ENCODE measurements around the gene UBQLN1.
"Not testable (repeated sequence)": the region's sequence is repeated elsewhere in the genome, so short reads cannot be mapped to it uniquely, and the experiment has no call there.

UBQLN1 gene

DNA sequence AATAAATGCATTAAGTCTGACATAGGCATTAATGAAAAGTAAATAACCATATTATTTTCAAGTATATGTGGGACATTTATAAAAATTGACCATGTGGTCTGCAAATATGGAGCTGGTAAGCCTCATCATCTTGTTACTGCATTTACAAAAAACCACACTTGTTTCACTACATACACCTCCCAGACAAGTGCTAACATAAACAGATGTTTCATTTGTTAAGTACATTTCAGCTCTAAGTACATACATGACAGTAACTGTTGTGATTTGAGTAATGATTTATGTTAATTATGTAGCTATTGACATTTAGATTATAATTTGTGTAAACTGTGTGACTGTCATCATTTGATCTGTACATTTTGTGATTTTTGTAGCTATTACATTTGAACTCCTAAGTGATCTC lies 70.9 kb downstream of the UBQLN1 start:
- in situ Hi-C loops (cut with MboI; ENCODE audit: low sequenced_read_pairs), result no loop called here

DNA sequence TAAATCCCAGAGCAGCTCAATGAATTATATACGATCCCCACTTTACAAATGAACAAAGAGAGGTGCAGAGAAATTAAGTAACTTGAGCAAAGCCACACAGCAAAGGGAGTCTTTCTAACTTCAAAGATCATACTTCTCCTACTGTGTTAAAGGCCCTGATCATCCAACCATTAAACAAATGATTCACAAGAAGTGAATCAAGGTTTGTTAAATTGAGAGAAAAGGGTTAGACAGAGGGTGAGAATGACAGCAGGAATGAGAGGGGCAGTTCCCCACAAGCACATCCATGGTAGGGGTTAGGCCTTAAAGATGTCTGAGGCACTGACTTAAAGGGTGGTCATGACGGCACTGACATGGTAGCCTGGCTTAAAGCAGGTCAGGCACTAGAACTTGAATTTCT lies 74.1 kb downstream of the UBQLN1 start:
- in situ Hi-C loops (cut with MboI; ENCODE audit: low sequenced_read_pairs), result no loop called here

DNA sequence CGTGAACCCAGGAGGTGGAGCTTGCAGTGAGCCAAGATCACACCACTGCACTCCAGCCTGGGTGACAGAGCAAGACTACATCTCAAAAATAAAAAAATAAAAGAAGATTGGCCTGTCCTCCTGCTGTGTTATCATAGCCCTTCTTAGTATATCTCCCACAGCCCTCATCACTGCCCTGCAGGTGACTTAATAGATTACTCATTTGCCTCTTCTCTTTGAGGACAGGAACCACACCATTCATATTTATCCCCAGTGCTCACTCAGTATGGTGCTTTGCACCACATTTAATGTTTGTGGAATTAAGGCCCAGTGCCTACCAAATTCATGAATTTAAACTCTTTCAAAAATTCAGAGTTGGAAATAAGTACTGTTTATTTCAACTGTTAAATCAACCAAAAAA lies 74.5 kb downstream of the UBQLN1 start:
- in situ Hi-C loops (cut with MboI; ENCODE audit: low sequenced_read_pairs), result no loop called here

DNA sequence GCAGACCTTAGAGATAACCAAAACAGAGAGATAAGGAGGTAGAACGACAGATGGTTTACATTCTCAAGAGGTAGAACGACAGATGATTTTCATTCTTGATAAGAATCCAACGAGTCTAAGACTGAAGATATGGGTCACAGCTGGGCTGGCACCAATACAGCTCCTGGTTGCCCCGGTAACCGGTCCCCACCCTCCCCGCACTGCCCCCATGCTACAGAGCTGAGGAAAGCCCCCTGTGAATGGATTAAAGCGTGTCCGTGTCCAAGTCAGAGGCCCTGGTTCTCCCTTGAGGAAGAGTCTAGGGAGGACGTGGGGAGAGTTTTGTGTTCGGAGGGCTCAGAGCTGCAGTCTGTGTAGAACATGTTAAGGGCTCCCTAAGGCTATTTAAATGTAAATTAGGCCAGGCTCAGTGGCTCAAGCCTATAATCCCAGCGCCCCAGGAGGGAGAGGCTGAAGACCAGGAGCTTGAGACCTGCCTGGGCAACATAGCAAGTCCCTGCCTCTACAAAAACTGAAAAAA lies 76.8 kb downstream of the UBQLN1 start:
- in situ Hi-C loops (cut with MboI; ENCODE audit: low sequenced_read_pairs), result no loop called here

DNA sequence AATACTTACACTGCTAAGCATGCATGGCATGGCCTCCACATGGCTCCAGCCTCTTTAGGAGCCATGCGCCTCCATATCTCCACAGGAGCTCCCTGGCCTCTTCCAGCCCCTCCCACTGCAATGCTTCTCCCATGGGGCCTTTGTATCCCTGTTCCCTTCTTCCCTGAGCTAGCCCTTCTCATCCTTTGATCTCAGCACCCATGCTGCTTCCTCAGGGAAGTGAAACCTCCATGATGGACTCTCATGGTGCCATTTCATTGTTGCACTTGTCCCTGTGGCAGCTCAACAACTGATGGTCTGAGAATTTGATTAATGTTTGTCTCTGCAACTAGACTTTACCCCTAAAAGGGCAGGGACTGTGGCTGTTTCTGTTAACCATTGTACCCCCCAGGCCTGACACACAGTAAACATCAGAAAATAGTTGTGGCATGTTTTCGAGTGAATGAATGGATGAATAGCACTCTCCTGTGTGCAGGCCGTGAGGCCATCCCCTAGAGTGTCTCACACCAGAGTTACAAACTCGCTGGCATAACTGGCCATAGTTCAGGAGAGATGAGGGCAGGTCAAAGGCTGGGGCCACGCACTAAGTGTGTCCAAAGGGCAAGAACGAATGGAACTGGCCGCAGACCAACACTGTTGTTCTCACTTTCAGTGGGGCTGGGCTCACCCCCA lies 78.2 kb downstream of the UBQLN1 start:
- in situ Hi-C loops (cut with MboI; ENCODE audit: low sequenced_read_pairs), result loop anchor here (10.0 kb wide), 1 partner anchor 285 kb away; no protein-coding TSS in a partner anchor

DNA sequence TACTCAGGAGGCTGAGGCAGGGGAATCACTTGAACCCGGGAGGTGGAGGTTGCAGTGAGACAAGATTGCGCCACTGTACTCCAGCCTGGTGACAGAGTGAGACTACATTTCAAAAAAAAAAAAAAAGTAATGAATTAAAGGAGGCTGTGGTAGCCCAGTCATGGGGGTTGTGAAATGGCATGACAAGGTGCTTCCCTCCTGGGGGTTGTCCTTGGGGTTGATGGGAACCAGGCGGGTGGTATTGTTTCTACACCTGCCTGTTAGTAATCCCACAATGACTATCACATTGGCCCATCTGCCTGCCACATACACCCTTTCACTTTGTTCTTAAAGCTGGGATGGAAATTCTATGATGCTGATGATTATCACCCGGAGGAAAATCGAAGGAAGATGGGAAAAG lies 79.2 kb downstream of the UBQLN1 start:
- in situ Hi-C loops (cut with MboI; ENCODE audit: low sequenced_read_pairs), result loop anchor here (10.0 kb wide), 1 partner anchor 286 kb away; no protein-coding TSS in a partner anchor

DNA sequence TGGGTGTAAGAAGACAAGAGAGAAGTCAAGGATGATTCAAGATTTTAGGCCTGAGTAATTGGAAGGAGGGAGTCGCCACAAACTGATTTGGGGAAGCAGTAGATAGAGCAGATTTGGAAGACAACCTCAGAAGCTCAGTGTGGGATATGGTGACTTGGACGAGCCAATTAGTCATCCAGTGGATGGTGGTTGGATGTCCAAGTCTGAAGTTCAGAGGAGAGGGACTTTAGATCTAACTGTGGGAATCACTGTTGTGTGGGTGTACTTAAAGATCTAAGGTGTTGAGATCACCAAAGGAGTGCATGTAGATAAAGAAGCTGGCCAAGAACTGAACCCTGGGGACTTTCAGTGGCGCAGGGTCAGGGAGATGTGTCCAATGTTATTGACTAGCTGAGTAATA lies 82.6 kb downstream of the UBQLN1 start:
- in situ Hi-C loops (cut with MboI; ENCODE audit: low sequenced_read_pairs), result loop anchor here (10.0 kb wide), 1 partner anchor 290 kb away; no protein-coding TSS in a partner anchor

DNA sequence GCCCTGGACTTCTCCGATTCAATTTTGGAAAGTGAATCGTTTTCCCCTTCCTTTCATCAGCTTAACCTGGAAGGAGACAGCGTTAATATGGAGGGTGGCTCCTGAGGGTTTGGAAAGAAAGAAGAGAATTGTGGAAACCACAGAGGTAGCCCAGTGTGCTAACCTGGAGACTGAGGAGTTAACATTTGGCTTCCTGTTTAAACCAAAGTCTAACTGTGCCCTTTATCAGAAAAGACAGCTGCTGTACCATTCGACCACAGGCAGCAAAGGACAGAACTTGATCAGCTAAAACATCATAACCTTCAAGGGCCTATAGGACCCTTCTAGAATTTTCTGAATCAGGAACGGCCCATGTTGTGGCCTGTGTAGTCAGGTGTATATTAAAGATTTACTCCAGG lies 84.1 kb downstream of the UBQLN1 start:
- in situ Hi-C loops (cut with MboI; ENCODE audit: low sequenced_read_pairs), result loop anchor here (10.0 kb wide), 1 partner anchor 291 kb away; no protein-coding TSS in a partner anchor

DNA sequence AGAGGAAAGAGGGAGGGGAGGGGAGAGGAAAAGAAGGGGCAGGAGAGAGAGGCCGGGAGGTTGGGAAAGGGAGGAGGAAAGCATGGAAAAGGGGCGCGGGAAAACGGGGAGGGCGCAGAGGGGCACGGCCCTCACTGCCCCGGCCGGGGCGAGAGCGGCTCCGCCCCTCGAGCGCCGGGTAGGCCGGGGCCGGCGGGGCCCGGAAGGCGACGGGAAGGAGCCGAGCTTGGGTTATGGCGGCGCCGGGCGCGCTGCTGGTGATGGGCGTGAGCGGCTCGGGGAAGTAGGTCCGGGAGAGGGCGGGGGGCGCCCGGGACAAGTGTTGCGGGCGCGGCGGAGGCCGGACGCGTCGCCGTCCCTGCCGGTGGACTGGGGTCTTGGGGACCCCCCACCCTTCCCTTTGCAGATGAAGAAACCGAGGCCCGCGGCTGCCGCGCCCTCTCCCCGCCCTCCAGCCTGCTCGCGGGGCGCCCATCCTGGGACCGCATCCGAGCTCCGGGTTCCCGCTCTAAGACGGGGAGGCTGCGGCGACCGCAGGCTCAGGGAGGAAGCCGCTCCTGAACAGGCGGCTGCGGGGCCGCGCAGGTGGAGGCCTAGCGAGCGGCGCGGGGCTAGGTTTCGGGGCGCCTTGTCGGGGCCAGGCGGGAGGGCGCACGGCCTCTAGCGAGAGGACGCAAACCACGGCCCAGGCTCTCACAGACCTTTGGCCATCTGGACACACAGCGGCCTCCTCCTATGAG lies 84.6 kb downstream of the UBQLN1 start, which contains the start of gene IDNK:
TSS of gene IDNK (plus strand) at position 205 of the 740 bp plus-strand sequence. CDS start at position 234, 29 bp downstream.
- in situ Hi-C loops (cut with MboI; ENCODE audit: low sequenced_read_pairs), result loop anchor here (10.0 kb wide), 1 partner anchor 292 kb away; no protein-coding TSS in a partner anchor

DNA sequence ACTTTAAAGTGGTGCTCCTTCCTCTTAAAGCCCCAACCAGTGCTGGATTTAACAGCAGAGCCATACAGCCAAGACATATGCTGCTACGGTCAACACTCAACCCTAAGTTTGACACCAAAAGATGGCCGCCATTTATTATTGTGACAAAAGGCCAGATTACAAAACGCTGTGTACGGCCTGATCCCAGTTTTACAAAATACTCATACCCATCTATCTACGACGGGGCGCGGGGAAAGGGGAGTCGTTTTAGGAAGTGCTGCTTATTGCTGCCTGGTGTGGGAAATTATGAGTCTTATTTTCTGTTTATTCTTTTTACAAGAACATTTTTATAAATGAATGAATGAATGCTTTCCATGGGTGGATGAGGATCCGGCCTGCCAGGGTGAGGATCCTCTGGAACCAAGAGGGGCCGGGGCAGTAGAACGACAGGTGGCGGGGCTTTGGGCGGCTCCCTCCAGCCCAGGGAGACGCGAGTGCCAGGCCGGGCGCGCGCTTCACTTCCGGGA lies 85.3 kb downstream of the UBQLN1 start:
- in situ Hi-C loops (cut with MboI; ENCODE audit: low sequenced_read_pairs), result loop anchor here (10.0 kb wide), 1 partner anchor 292 kb away; no protein-coding TSS in a partner anchor

DNA sequence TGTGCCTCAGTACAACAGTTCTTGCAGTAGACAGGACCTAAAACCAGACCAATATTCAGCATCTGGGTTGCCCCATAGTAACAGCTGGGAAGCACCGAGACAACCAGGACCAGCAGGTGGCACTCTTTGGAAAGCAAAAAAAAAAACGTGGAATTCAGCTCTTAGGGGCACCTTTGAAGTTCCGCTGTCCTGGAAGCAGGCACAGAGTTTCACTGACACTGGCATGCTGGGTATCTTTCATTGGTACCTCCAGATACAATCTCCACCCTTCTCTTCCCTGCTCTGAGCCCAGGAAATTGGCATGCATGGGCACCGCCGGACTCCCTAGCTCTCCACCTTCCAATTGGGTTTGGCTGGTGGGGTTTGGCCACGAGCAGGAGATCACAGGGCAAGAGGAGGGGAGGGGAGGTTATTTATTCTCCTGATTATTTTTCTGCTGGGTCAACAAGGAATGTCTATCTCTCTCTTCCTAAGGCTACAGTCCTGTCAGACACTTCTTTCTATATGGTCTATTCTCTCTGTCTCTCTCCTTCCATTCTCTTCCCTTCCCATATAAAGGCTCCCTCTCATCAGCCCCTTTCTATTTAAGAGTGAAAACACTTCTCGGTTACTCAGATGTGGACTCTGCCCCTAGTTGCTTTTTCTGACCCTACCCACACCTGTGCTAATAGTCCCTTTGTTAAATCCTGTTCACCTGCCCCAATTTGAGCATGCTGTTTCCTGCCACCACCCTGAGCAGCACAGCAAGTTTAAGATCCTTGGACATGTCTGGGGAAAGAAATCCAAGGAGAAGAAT lies 86.7 kb downstream of the UBQLN1 start:
- in situ Hi-C loops (cut with MboI; ENCODE audit: low sequenced_read_pairs), result loop anchor here (10.0 kb wide), 1 partner anchor 294 kb away; no protein-coding TSS in a partner anchor

DNA sequence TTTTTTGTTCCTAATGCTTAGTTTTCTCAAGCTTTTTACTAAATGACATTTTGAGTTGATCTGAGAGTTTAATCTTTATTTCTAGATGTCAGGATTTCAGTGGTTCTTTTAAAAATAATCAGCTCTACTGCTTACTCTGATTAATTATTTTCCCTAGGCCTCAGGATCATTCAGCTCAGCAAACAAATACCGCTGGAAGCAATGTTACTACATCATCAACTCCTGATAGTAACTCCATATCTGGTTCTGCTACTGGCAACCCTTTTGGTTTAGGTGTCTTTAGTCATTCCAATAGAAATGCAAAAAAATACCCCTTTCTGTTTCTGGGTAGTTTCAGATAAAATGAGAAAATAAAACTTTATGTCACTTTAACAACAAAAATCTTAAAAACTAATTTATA lies 90.5 kb downstream of the UBQLN1 start:
- in situ Hi-C loops (cut with MboI; ENCODE audit: low sequenced_read_pairs), result no loop called here

DNA sequence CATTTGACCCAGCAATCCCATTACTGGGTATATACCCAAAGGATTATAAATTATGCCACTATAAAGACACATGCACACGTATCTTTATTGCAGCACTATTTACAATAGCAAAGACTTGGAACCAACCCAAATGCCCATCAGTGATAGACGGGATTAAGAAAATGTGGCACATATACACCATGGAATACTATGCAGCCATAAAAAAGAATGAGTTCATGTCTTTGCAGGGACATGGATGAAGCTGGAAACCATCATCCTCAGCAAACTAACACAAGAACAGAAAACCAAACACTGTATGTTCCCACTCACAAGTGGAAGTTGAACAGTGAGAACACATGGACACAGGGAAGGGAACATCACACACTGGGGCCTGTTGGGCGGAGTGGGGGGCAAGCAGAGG lies 94.5 kb downstream of the UBQLN1 start:
- in situ Hi-C loops (cut with MboI; ENCODE audit: low sequenced_read_pairs), result not testable (repeated sequence)

Data from HL-60/S4 (cell line).